SK-N-SH (cell line): ENCODE measurements around the gene TULP4. TPM values are rescaled to one million over a fixed set of nuclear protein-coding genes. Genes with fewer than 3 reads are reported as not detected.

Experiments used
- CTCF ChIA-PET: fragments of 300-600, 350-600 bp; formaldehyde crosslinking; extraction: SDS; loops from one replicate; lab custom pipeline; 2021; lab: Yijun Ruan, JAX
- POLR2A ChIA-PET: fragments of 350-600 bp; sonication (Branson Sonifier 250); formaldehyde crosslinking; extraction: SDS; loops from one replicate; lab custom pipeline; 2020; ENCODE audit warnings: antibody characterized with exemption, inconsistent platforms; lab: Yijun Ruan, JAX
- DNase-seq: peaks from one replicate; pipeline ENCODE4 v3.0.0; 2012
- H2AFZ ChIP-seq: fragments of 200-600 bp; sonication (generic); 2 replicates; pipeline ENCODE4 v1.8.1; 2016; ENCODE audit warnings: antibody characterized with exemption, mild to moderate bottlenecking, low read depth
- H3F3A ChIP-seq: fragments of 200-600 bp; sonication (generic); replicated peaks from 2 replicates; pipeline ENCODE3; 2016; ENCODE audit warnings: antibody characterized with exemption, mild to moderate bottlenecking; ENCODE audit not compliant: insufficient read depth
- H3K27ac ChIP-seq, 2 experiments: fragments of 200-500 bp in 1 of 2; fragments of 200-600 bp in 1 of 2; sonication (Bioruptor generic) in 1 of 2; sonication (generic), shearing (Covaris generic) in 1 of 2; 2 replicates each; pipeline versions ENCODE4 v1.5.1 to v1.6.1; 2014 to 2016; ENCODE audit warnings: low read depth in 2 of 2, inconsistent platforms in 1 of 2, low read length in 1 of 2, mild to moderate bottlenecking in 1 of 2, mixed read lengths in 1 of 2
- H3K27me3 ChIP-seq: fragments of 200-600 bp; sonication (generic), shearing (Covaris generic); 2 replicates; pipeline ENCODE4 v1.6.1; 2016; ENCODE audit warnings: mixed run types; ENCODE audit not compliant: insufficient read depth
- H3K36me3 ChIP-seq, 2 experiments: fragments of 200-500 bp in 1 of 2; fragments of 200-600 bp in 1 of 2; sonication (Bioruptor generic) in 1 of 2; sonication (generic) in 1 of 2; replicated peaks in 1 of 2; 2 replicates each; pipeline versions ENCODE3 to v1.5.1; 2014 to 2016; ENCODE audit warnings: low read length in 1 of 2, mild to moderate bottlenecking in 1 of 2; ENCODE audit not compliant: insufficient read depth in 2 of 2, control insufficient read depth in 1 of 2
- H3K4me1 ChIP-seq, 2 experiments: fragments of 200-500 bp in 1 of 2; fragments of 200-600 bp in 1 of 2; sonication (Bioruptor generic) in 1 of 2; sonication (generic), shearing (Covaris generic) in 1 of 2; 2 replicates each; pipeline versions ENCODE4 v1.5.1 to v1.6.1; 2014 to 2016; ENCODE audit warnings: low read depth in 1 of 2, low read length in 1 of 2, mixed run types in 1 of 2; ENCODE audit not compliant: insufficient read depth in 2 of 2, control insufficient read depth in 1 of 2
- H3K4me2 ChIP-seq: fragments of 200-600 bp; sonication (generic), shearing (Covaris generic); 2 replicates; pipeline ENCODE4 v1.6.1; 2017; ENCODE audit warnings: mixed run types
- H3K4me3 ChIP-seq, 2 experiments: fragments of 200-500 bp in 1 of 2; fragments of 200-600 bp in 1 of 2; sonication (Bioruptor generic) in 1 of 2; sonication (generic), shearing (Covaris generic) in 1 of 2; 2 replicates each; pipeline versions ENCODE4 v1.5.1 to v1.8.1; 2014 to 2016; ENCODE audit warnings: low read depth in 2 of 2, inconsistent platforms in 1 of 2, low read length in 1 of 2, mild to moderate bottlenecking in 1 of 2, mixed read lengths in 1 of 2, moderate library complexity in 1 of 2
- H3K79me2 ChIP-seq: fragments of 200-600 bp; sonication (generic); 2 replicates; pipeline ENCODE4 v1.8.1; 2017; ENCODE audit warnings: mild to moderate bottlenecking; ENCODE audit not compliant: insufficient read depth
- H3K9ac ChIP-seq: fragments of 200-600 bp; sonication (generic); 2 replicates; pipeline ENCODE4 v1.6.1; 2017; ENCODE audit warnings: mixed run types
- H3K9me2 ChIP-seq: fragments of 200-600 bp; sonication (generic); 2 replicates; pipeline ENCODE4 v1.6.1; 2017; ENCODE audit warnings: mixed run types
- H3K9me3 ChIP-seq: fragments of 200-600 bp; sonication (generic); 2 replicates; pipeline ENCODE4 v1.6.1; 2017; ENCODE audit warnings: mixed run types, mild to moderate bottlenecking, moderate library complexity
- H4K20me1 ChIP-seq: fragments of 200-600 bp; sonication (generic); 2 replicates; pipeline ENCODE4 v1.6.1; 2017; ENCODE audit warnings: mild to moderate bottlenecking, mixed run types; ENCODE audit not compliant: insufficient read depth
- CHD2 ChIP-seq: fragments of 150-350 bp; IDR thresholded peaks from 2 replicates; pipeline ENCODE4 v1.6.1; 2018; ENCODE audit warnings: low read length; ENCODE audit not compliant: partially characterized antibody
- FOSL2 ChIP-seq: IDR thresholded peaks from 2 replicates; pipeline ENCODE4 v1.4.0; 2012; ENCODE audit warnings: low read depth, mild to moderate bottlenecking, moderate library complexity, borderline replicate concordance
- FOXJ3 ChIP-seq: sonication (generic); formaldehyde crosslinking; IDR thresholded peaks from 2 replicates; pipeline ENCODE4 v1.5.1; 2020; ENCODE audit warnings: mild to moderate bottlenecking, missing genetic modification reagents
- GATA2 ChIP-seq: sonication (generic); formaldehyde crosslinking; IDR thresholded peaks from 2 replicates; pipeline ENCODE4 v1.5.0; 2020; ENCODE audit warnings: mild to moderate bottlenecking, missing genetic modification reagents
- JUND ChIP-seq: IDR thresholded peaks from 2 replicates; pipeline ENCODE4 v1.4.0; 2012
- NFIC ChIP-seq: IDR thresholded peaks from 2 replicates; pipeline ENCODE4 v1.4.0; 2012; ENCODE audit warnings: borderline replicate concordance
- REST ChIP-seq: IDR thresholded peaks from 2 replicates; pipeline ENCODE4 v1.6.1; 2012; ENCODE audit warnings: mild to moderate bottlenecking, low read depth, low read length, moderate library complexity
- RXRA ChIP-seq: IDR thresholded peaks from 2 replicates; pipeline ENCODE4 v1.4.0; 2012; ENCODE audit warnings: low read depth, mild to moderate bottlenecking, borderline replicate concordance
- SMC3 ChIP-seq: IDR thresholded peaks from 2 replicates; pipeline ENCODE4 v1.6.1; 2012; ENCODE audit warnings: low read depth, low read length, improper control_type of control experiment
- TCF12 ChIP-seq: IDR thresholded peaks from 2 replicates; pipeline ENCODE4 v1.4.0; 2012
- YY1 ChIP-seq: IDR thresholded peaks from 2 replicates; pipeline ENCODE4 v1.4.0; 2012; ENCODE audit warnings: low read depth, mild to moderate bottlenecking
- WGBS: methylation state at CpG from one replicate; pipeline ENCODE4 v1.1.6; 2017; ENCODE audit warnings: low lambda C conversion rate; 5-methylcytosine and 5-hydroxymethylcytosine counted together
- polyA plus RNA-seq, 3 experiments: library from polyadenylated mRNA; depleted of rRNA; stranded (reverse); fragments of >200 nt; gene quantifications; 2 replicates each; pipeline ENCODE4 v1.2.3, GENCODE V29; 2012

Gene TULP4
- polyA plus RNA-seq, 1 of the 3 experiments (the other 2 are of a cell fraction), result 5.9 TPM

- Histone ChIP-seq H3K9ac (no peak overlapping the region), H3K36me3 (peaks cover 0 to 3% of the 10 kb centered on the region in 2 experiments), H3K9me3 (no peaks in the 10 kb centered on the region), H3K27ac (peak overlapping the region; percentile 31 to 93; a peak in 3 of 4 replicates), H3K4me2 (peak overlapping the region; percentile 21; the same call in 1 of the 2 replicates), H2AFZ (no peak overlapping the region), H4K20me1 (0 out of 2 replicates have a peak, but pooled peaks cover 4% of the 10 kb centered on the region), H3K4me1 (peaks cover 17 to 42% of the 10 kb centered on the region in 2 experiments), H3K9me2 (no peaks in the 10 kb centered on the region), H3K27me3 (no peaks in the 10 kb centered on the region), H3K4me3 (no peak overlapping the region), H3K79me2 (peaks cover 34% of the 10 kb centered on the region; the same call in 1 of the 2 replicates), H3F3A (peaks cover 7% of the 10 kb centered on the region)
- DNase-seq, result no peak
- no peak for TF ChIP-seq CHD2
- TF ChIP-seq RXRA, result no peak
- TF ChIP-seq YY1, result no peak
- no peak for TF ChIP-seq NFIC
- no peak for TF ChIP-seq JUND
- TF ChIP-seq REST, result no peak
- TF ChIP-seq FOSL2, result no peak
- TF ChIP-seq FOXJ3, result no peak
- no peak for TF ChIP-seq SMC3
- POLR2A ChIA-PET, result no interaction called here
- CTCF ChIA-PET, result interaction anchor here (1.2 kb wide), 1 partner anchor 11 kb away, joined by 3 read pairs; no protein-coding TSS in a partner anchor
- WGBS, result 97% methylated on average over 9 of the region's 9 CpGs
Measured at GRCh38 chr6:158408013-158408412, 95.7 kb downstream of the TULP4 start.

GRCh38 chr6:158408552-158409130 is 96.4 kb downstream of the TULP4 start:
- ChIA-PET POLR2A (no interaction called here), CTCF (interaction anchor here (1.2 kb wide), 1 partner anchor 11 kb away, joined by 3 read pairs; no protein-coding TSS in a partner anchor)
- Histone ChIP-seq H3K9me2 (no peaks in the 10 kb centered on the region), H3K36me3 (peaks cover 4 to 7% of the 10 kb centered on the region in 2 experiments), H3K4me1 (peaks cover 17 to 39% of the 10 kb centered on the region in 2 experiments), H3K27me3 (no peaks in the 10 kb centered on the region), H3K27ac (peak overlapping the region; percentile 31 to 93; a peak in 3 of 4 replicates), H3K79me2 (peaks cover 31% of the 10 kb centered on the region; the same call in 1 of the 2 replicates), H3K4me2 (peak overlapping the region; percentile 21; the same call in 1 of the 2 replicates), H3F3A (peaks cover 7% of the 10 kb centered on the region), H4K20me1 (0 out of 2 replicates have a peak, but pooled peaks cover 4% of the 10 kb centered on the region), H3K9ac (no peak overlapping the region), H3K9me3 (no peaks in the 10 kb centered on the region), H2AFZ (no peak overlapping the region), H3K4me3 (no peak overlapping the region)
- DNase-seq, result peak; percentile 61
- TF ChIP-seq TCF12 (peak; percentile 21; the same call in 1 of the 2 replicates), GATA2 (CRISPR knock-in tag) (no peak)
- 60% methylated on average over 9 of the region's 9 CpGs for WGBS
